ENCODE data around the gene FAM171A2.
A peak's percentile ranks its signal among the peaks of the same experiment; 100 is the strongest.
"Not testable (repeated sequence)": the region's sequence is repeated elsewhere in the genome, so short reads cannot be mapped to it uniquely, and the experiment has no call there.

The FAM171A2 gene

GRCh38 chr17:44348234-44348987 lies 15.2 kb downstream of the FAM171A2 start:
- no peak overlapping the region for H3K4me3 ChIP-seq (ENCODE audit: low read depth, low read length)
- TF ChIP-seq CTCF (IDR thresholded peaks at IDR 0.05; ENCODE audit: borderline replicate concordance, insufficient read depth, low read depth, low read length), result no peak

- H3K4me3 ChIP-seq (ENCODE audit: low read depth, low read length), result not testable (repeated sequence)
These were observed 16.2 kb downstream of the FAM171A2 start for GRCh38 chr17:44347206-44348055.

- H3K4me3 ChIP-seq (ENCODE audit: low read depth, low read length), result peak overlapping the region; percentile 68
- TF ChIP-seq CTCF (IDR thresholded peaks at IDR 0.05; ENCODE audit: borderline replicate concordance, insufficient read depth, low read depth, low read length), result no peak
These were observed 17.4 kb downstream of the FAM171A2 start for GRCh38 chr17:44346064-44346844.

- peak overlapping the region; percentile 68 for H3K4me3 ChIP-seq (ENCODE audit: low read depth, low read length)
- peak; percentile 69 for TF ChIP-seq CTCF (IDR thresholded peaks at IDR 0.05; ENCODE audit: borderline replicate concordance, insufficient read depth, low read depth, low read length)
These were observed 18.1 kb downstream of the FAM171A2 start for GRCh38 chr17:44345454-44346026.

- TF ChIP-seq CTCF (IDR thresholded peaks at IDR 0.05; ENCODE audit: borderline replicate concordance, insufficient read depth, low read depth, low read length), result no peak
- peak within 1 kb of the TSS; percentile 68 for H3K4me3 ChIP-seq (ENCODE audit: low read depth, low read length)
These were observed 18.7 kb downstream of the FAM171A2 start, which contains the start of gene GRN for GRCh38 chr17:44344939-44345453. Gene GRN (plus strand): TSS chr17:44345302. CDS start chr17:44349165, 3,863 bp downstream.

GRCh38 chr17:44343510-44344209 lies 20.0 kb downstream of the FAM171A2 start:
- no peak for TF ChIP-seq CTCF (IDR thresholded peaks at IDR 0.05; ENCODE audit: borderline replicate concordance, insufficient read depth, low read depth, low read length)
- H3K4me3 ChIP-seq (ENCODE audit: low read depth, low read length), result no peak overlapping the region

- H3K4me3 ChIP-seq (ENCODE audit: low read depth, low read length), result not testable (repeated sequence)
These were observed 23.1 kb downstream of the FAM171A2 start for GRCh38 chr17:44340553-44340952.
